HG02943 (cell line): ENCODE results near the gene TMEM154.
"Not testable (repeated sequence)": the region's sequence is repeated elsewhere in the genome, so short reads cannot be mapped to it uniquely, and the experiment has no call there.

Experiments
- ATAC-seq: cut with Tn5 transposase; IDR thresholded peaks from one replicate; pipeline ENCODE4 v1.9.1; 2021; ENCODE audit warnings: mild to moderate bottlenecking, low read depth, moderate library complexity; ENCODE audit not compliant: unreplicated experiment

TMEM154 gene

DNA sequence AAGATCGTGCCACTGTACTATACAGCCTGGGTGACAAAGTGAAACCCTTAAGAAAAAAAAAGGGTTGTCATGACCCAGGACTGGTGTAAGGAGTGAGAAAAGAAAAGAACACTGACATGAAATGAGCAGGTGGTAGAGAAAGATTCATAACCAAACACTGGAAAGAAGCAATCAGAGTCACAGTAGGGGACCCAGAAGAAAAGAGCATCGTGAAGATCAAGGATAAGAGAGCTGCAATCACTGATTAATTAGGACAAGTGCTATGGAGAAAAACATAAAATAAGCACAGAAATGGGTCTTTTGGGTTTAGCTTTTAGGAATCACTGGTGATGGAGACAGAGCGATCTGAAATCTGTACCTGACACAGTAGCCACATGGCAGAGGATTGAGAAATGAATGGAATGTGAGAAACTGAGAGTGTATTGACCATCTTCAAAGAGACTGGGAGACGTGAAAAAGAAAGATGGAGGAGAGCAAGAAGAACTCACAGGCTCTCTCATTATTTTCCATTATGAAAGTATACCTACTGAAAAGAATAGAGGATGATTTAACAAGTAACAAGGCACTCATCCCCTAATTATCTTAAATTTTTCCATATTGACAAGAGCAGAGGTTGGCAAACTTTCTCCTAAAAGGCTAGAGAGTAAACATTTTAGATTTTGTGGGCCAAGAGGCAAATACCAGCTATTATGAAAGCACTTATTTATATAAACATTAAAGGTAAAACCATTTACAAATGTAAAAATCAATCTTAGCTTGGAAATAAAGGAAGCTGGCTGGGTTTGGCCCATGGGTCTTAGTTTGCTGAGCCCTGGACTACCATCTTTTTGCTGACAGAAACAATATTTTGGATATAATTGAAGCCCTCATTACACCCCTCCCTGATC lies 7.3 kb downstream of the TMEM154 start:
- no peak for ATAC-seq

DNA sequence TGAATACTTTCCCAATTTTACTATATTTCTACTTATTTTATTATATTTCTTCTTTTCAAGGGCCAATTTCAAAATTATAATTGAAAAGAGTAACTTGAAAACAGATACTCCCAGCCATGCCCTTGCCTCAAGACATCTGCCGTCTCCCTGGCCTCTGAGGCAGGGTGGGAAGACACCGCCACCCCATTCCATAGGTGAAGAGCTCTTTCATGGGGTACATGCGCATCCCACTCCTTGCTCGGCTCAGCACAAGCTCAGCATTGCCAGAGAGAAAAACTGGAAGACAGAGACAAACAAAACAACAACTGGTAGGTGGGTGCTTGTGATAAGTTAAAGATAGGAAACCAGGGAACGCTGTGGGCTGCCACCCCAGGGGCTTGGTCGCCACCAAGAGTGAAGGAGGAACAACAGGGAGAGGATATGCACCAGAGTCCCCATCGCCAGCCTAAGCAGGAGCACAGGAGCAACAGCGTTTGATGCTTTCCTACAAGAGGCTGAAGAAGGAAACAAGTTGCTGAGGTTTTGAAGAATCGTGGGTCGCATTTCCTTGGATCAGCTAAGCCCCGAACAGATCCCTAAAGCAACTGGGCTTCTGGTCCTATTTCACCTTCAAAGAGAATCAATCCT lies 11.3 kb downstream of the TMEM154 start:
- ATAC-seq = no peak

DNA sequence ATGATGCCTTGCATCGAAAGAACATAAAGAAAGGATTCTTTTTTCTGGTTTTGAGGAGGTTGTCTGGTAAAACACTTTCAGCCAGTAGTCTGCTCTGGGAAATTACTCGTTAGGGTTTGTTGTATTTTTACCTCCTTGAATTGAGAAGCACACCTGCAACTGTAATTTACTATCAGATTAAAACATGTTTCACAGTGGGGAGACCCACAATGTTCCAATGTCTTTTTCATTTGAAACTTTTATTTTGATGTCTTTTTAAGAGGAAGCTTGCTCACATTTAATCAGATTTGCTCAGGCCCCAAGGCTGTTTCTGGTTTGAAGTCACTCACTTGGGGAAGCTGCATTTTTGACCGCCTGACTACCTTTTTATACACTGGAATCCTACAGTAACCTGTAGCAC lies 12.0 kb downstream of the TMEM154 start:
- no peak for ATAC-seq

DNA sequence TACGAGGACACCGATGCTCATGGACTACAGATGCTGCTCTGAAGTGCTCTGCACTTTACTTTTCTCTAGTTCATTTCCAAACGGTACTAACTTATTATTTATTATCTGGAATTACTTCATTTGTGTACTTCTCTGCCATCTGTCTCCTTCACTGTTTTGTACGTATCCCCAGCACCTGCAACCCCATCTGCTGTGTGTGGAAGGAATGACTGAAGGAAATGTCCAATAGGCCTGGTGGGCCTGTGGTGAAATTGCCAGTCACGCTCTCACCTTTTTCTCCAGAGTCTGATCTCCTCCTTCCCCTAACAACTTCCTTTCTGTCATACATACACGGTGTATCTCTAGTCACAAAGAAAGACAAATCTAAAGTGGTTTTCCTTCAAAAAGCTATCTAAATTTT lies 12.9 kb downstream of the TMEM154 start:
- ATAC-seq = no peak

DNA sequence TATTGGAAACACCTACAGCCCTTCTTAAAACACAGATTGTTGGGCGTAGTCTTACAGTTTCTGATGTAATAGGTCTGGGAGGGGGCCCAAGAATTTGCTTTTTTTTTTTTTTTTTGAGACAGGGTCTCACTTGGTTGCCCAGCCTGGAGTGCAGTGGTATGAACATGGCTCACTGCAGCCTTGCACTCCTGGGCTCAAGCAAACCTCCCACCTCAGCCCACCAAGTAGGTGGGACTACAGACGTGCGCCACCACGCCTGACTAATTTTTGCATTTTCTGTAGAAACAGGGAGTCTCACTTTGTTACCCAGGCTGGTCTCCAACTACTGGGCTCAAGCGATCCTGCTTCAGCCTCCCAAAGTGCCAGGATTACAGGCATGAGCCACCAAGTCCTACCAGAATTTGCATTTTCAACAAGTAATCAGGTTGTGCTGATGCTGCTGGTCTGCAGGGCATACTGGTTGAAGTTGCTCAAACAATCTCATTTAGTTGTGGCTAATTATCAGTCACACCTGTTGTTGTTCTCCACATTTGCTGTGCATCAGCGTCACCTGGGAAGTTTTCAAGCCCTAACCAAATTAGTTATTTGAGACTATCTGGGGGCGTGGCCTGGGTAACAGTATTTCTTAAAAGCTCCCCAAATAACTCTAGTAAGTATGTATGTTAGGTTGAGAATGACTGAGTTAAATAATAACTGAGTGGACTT lies 14.0 kb downstream of the TMEM154 start:
- ATAC-seq = no peak

DNA sequence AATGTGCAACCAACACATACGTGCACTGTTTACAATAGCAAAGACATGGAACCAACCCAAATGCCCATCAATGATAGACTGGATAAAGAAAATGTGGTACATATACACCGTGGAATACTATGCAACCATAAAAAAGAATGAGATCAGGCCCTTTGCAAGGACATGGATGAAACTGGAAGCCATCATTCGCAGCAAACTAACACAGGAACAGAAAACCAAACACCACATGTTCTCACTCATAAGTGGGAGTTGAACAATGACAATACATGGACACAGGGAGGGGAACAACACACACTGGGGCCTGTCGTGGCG lies 15.8 kb downstream of the TMEM154 start:
- not testable (repeated sequence) for ATAC-seq

DNA sequence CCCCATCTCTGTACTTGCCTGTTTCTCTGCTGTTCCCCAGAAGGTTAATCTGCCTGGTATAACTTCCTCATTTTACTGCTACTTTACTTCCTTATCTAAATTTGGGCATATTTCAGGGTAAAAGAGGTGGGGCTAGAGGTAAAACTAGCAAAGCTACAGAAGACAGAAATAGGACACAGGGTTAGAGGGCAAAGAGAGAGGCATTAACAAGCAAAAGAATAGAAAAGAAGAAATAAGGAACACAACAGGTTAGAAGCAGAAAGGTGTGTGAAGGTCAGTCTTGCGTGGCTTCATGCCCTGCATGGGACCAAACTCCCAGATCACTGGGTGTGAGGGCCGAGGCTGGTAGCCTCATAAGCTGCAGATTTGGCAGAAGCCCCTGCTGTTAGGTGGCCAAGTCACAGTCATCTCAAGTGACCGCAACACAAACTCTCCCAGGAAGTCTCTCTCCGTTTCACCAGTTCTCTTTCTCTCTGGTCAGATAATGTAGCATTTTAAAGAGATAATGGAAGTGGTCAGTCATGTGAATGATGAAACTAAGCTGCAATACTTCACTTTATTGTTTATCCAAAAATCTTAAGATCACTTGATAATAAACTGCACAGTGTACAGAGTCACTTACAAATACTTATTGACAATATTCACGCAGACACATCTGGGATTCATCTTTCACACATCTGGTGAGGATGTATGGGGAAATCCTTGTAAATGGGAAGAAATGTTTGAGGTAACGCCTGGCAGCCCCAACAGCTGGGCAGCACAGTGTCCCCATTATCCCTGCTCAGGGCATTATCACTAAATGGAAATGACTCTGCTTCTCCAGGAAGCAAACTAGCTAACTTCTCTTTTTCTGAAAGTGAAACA lies 16.4 kb downstream of the TMEM154 start:
- ATAC-seq = peak; percentile 52

DNA sequence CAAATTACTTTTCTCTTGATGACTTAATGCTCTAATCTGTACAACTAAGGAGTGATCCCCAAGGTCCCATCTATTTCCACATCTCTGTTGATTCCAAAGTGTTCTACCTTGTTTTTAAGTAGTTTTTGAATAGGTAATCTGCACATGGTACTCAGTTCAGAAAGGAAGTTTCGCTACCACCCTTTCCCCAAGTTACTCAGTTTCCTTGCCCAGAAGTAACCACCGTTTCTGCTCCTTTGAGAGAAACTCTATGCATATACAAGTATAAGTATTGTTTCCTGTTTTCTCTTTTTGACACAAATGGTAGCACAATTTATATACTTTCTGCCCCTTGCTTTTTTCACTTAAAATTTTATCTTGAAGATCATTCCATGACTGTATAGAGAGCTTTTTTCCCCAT lies 18.1 kb downstream of the TMEM154 start:
- ATAC-seq = no peak

DNA sequence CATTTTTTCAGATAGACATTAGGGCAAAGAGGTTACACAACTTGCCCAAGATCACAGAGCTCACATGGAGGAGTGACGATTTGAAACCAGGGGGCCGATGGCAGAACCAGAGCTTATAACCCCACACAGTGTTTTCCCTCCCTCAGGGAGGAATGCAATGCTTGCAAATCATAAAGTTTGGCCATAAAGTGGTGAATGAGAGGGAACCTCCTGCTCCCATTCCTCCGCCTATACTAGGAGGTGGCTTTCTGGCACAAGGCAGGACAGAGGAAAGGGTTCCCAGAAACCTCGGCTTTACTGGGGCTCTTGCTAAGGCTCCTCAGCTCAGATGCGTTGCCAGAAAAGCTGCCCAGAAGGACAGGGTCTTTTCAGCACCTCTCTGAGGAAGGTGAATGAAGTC lies 19.3 kb downstream of the TMEM154 start:
- no peak for ATAC-seq

DNA sequence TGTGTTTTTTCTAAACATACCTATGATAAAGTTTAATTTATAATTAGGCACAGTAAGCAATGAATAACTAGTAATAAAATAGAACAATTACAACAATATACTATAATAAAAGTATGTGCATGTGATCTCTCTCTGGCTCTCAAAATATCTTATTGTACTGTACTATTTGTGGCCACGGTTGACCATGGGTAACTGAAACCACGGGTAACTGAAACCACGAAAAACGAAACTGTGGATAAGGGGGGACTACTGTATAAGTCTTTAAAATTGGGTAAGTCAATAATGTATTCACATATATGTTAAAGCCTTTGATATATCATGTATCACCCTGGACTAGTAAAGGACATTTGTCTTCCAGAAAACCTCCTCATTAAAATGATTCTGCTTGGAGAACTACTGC lies 20.0 kb downstream of the TMEM154 start:
- no peak for ATAC-seq

DNA sequence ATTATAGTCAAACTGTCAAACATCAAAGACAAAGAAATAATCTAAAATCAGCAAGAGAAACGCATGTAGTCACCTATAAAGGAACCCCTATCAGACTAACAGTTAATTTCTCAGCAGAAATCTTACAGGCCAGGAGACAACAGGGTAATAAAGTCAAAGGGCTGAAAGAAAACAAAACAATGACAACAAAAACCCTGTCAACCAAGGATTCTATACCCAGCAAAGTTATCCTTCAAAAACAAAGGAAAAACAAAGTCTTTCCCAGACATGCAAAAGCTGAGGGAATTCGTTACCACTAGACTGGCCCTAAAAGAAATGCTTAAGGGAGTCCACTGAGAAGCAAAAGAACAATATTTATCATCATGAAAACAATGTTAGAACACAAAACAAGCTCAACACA lies 22.1 kb downstream of the TMEM154 start:
- no peak for ATAC-seq

DNA sequence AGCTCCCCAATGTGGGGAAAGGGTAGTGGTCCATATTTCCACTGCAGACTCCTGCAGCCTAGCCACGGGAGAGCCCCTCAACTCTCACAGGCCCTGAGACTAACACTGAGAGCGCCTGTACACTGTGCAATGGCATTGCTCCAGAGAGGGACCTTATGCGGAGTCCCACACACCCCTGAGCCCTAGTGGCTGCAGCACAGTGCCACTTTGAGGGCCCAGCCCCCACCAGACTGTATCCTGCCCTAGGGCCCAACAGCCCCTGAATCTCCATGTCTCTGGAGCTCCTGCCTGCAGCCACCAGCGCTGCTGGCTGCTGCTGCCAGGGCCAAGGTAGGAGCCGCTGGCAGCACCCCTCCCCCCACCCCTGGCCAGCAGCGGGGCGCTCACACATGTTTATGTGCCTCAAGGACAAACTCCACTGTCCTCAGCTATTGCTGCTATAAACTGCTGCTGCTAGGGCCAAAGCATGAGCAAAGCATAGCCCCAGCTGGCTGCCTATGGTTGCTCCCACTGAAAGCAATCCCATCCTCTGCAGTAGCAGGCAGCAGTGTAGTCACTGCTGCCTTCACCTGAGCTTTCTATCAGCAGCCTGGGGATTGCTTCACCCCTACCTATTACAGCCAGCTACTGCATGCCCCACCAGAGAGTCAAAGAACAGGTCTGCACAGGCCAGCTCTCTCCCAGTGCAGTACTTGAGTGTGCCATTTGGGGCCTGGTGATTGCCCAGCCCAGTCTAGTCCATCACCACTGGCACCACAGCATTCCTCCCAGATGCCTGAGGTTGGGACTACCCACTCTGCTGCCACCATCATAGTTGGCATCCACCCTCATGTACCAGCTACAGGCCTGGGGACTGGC lies 24.3 kb downstream of the TMEM154 start:
- ATAC-seq = no peak

DNA sequence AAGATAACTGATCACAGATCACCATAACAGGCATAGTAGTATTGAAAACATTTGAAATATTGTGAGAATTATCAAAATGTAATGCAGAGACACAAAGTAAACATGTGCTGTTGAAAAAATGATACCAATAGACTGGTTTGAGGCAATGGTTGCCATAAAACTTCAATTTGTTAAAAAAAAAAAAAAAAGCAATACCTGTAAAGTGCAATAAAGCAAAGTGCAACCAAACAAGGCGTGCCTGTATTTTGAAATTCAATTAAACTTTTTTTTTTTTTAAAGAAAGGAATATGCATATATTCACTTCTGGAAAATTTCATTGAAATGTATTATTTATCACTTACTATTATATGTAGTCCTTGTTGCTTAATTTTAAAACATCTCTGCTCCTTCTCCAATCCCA lies 27.7 kb downstream of the TMEM154 start:
- no peak for ATAC-seq

DNA sequence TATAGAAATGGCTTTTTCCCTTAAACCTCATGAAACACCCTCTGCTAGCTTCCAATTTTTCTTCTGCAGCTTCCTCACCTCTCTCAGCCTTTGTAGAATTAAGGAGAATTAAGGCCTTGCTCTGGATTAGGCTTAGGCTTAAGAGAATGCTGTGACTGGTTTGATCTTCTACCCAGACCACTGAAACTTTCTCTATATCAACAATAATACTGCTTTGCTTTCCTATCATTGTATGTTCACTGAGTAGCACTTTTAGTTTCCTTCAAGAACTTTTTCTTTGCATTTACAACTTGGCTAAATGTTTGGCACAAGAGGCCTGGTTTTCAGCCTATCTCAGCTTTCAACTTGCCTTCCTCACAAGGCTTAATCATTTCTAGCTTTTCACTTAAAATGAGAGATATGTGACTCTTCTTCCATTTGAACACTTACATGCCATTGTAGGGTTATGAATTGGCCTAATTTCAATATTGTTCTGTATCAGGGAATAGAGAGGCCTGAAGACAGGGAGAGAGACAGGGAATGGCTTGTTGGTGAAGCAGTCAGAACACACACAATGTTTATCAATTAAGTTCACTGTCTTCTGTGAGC lies 28.2 kb downstream of the TMEM154 start:
- ATAC-seq = no peak

DNA sequence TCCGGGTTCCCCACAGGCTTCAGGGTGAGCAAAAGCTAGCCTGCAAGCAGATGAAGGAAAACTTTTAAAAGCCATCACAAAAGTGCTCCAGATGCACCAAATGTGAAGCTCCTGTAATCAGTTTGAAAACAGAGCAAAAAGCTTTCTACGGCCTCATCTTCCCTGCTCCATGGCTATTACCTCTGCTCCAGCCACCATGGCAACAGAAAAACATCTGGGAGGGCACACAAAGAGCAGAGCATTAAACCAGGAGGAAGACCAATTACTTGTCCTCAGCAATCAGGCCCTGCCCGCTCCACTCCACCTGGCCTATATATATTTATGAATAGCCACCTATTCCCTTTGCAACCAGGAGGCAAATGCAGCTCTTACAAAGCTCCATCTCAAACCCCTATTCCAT lies 33.6 kb downstream of the TMEM154 start:
- ATAC-seq = no peak

DNA sequence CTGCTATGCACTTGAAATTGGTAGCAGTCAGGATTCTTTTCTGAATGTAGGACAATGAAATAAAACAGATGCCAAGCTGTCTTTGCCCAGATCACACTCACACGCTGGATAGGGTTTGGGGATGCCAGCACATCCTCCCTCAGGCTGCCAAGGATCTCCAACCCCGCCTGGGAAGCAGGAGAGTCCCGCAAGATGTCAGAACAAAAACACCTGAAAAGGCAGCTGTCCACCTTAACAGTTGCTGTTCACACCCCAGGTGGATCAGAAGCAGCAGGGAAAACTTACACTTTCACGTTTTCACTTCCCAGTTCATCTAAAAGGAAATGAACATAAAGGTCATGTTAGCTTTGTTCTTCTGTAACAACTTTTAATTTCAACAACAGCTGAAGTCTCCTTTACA lies 35.7 kb downstream of the TMEM154 start:
- ATAC-seq = no peak

DNA sequence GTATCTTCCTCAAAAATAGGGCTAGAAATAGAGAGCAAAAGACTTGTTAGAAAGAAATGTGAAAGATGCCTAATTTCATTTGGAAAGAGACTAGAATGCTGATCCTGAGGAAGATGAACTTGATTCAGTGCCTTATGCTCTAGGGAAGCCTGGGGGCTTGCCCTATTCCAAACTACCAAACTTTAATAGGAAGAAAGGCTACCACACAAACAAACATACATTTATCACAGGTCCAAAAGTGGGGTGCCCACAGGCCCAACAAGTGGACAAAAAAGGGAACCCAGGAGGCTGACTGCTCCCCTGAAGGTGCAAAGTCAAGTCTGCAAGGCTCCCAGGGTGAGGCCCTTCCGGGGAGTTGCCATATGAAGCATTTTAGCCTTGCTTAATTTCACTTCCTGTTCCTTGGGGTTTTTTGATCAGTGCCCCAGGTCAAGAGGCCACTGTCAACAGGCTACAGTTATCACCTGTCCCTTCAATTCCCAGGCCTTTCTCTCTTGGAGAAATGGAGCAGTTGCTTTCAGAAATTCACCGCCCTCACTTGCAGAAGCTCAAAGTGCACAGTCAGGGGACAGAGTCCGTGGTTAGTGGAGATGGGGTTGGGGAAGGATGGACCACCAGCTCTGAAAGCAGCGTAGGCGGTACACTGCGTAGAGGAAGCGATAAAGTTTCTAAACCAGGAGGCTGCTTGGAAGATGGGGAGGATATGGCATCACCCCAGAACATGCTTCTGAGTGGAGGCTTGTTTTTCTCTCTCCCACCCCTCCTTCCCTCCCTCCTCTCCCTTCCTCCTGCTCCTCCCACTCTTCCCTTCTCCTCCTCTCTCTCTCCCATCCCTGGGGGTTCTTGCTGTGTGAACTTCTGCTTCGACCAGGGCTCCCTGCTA lies 36.4 kb downstream of the TMEM154 start:
- peak; percentile 82 for ATAC-seq

DNA sequence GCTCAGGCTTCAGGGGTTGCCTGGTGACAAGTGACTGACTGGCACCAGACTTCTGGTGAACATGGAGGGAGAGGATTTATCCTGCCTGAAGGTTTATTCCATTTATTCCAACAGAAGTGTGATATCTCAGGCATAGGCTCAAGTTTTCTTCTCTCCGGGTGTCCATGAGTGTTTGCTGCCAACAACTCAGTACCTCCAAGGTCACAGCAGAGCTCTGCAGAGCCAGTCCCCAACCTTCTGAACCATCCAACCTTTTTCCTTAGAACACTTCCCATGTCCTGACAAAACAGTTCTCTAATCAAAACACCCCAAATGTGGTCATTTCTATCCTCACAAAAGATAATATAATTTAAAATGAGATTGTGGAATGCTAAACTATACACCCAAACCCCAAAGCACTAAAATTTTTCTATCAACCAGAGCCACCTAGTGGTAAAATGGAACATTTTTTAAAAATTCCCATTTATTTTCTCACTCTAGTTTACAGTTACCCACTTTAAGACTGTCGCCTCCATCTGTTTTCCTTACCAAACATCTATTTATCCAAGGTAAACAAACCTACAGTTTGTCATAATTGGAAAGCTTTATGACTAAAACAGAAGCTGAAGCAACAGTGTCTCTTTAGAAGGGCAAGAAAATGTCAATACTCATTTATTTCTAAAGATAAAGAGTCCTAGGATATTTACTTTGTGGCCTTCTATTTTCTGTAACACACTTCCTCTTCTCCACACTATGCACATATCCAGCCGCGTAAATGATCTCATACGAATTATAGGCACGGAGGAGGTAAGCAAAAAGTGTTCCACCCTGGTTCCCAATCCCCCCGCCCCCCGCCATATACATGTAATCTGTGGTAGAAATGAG lies 39.5 kb downstream of the TMEM154 start:
- no peak for ATAC-seq
